Endothelial cell (in vitro differentiated cells): ENCODE data around the gene HIVEP3. TPM values are rescaled to one million over a fixed set of nuclear protein-coding genes. Genes with fewer than 3 reads are reported as not detected.

Source experiments
- DNase-seq: peaks from one replicate; pipeline ENCODE4 v3.0.0; 2021; ENCODE audit warnings: low spot score
- H3K27ac Mint-ChIP-seq: one replicate; pipeline ENCODE4 v1.8.0; 2021; ENCODE audit warnings: mixed read lengths, inconsistent platforms; ENCODE audit not compliant: unreplicated experiment
- H3K27me3 Mint-ChIP-seq: one replicate; pipeline ENCODE4 v1.8.0; 2021; ENCODE audit warnings: mild to moderate bottlenecking, moderate library complexity, mixed read lengths, inconsistent platforms; ENCODE audit not compliant: unreplicated experiment
- H3K36me3 Mint-ChIP-seq: one replicate; pipeline ENCODE4 v1.8.0; 2021; ENCODE audit warnings: mild to moderate bottlenecking, low read depth, mixed read lengths, inconsistent platforms; ENCODE audit not compliant: unreplicated experiment
- H3K4me1 Mint-ChIP-seq: one replicate; pipeline ENCODE4 v1.8.0; 2021; ENCODE audit warnings: mild to moderate bottlenecking, mixed read lengths, inconsistent platforms; ENCODE audit not compliant: unreplicated experiment
- H3K4me3 Mint-ChIP-seq: one replicate; pipeline ENCODE4 v1.8.0; 2021; ENCODE audit warnings: mild to moderate bottlenecking, mixed read lengths, inconsistent platforms; ENCODE audit not compliant: unreplicated experiment
- H3K9me3 Mint-ChIP-seq: one replicate; pipeline ENCODE4 v1.8.0; 2021; ENCODE audit warnings: mixed read lengths, inconsistent platforms; ENCODE audit not compliant: unreplicated experiment
- CTCF ChIP-seq: fragments of 200-600 bp; sonication (generic); IDR thresholded peaks from one replicate; pipeline ENCODE4 v1.5.0; 2021; ENCODE audit warnings: antibody characterized with exemption; ENCODE audit not compliant: unreplicated experiment
- total RNA-seq: library from RNA; stranded (reverse); fragmentation: NEBNext Ultra II Directional; extraction: Animal tissue kit (Norgen Biotek cat#: 25700); gene quantifications from one replicate; pipeline ENCODE4 v1.2.1, GENCODE V29; 2021; ENCODE audit not compliant: unreplicated experiment

HIVEP3 gene
- total RNA-seq, 1 donor from 2014 or later: 8.9 TPM

- Mint-ChIP-seq H3K9me3 (no peaks in the 10 kb centered on the region), H3K4me1 (peaks cover 20% of the 10 kb centered on the region), H3K27me3 (no peaks in the 10 kb centered on the region), H3K27ac (peak overlapping the region; percentile 38), H3K4me3 (no peak overlapping the region), H3K36me3 (peaks cover 3% of the 10 kb centered on the region)
- no peak for DNase-seq
- no peak for TF ChIP-seq CTCF
Observed at GRCh38 chr1:41842326-41842725, 76.4 kb downstream of the HIVEP3 start.

- Mint-ChIP-seq H3K4me1 (peaks cover 20% of the 10 kb centered on the region), H3K4me3 (no peak overlapping the region), H3K36me3 (peaks cover 7% of the 10 kb centered on the region), H3K9me3 (no peaks in the 10 kb centered on the region), H3K27ac (peak overlapping the region; percentile 3), H3K27me3 (no peaks in the 10 kb centered on the region)
- no peak for TF ChIP-seq CTCF
- no peak for DNase-seq
Observed at GRCh38 chr1:41840592-41841246, 78.0 kb downstream of the HIVEP3 start.

GRCh38 chr1:41838266-41838665, 80.5 kb downstream of the HIVEP3 start:
- no peak for TF ChIP-seq CTCF
- DNase-seq: no peak
- peaks cover 7% of the 10 kb centered on the region for H3K36me3 Mint-ChIP-seq
- H3K27ac Mint-ChIP-seq: no peak overlapping the region
- H3K4me1 Mint-ChIP-seq: peaks cover 12% of the 10 kb centered on the region
- H3K9me3 Mint-ChIP-seq: no peaks in the 10 kb centered on the region
- H3K4me3 Mint-ChIP-seq: no peak overlapping the region
- peaks cover 5% of the 10 kb centered on the region for H3K27me3 Mint-ChIP-seq

- no peaks in the 10 kb centered on the region for H3K9me3 Mint-ChIP-seq
- H3K36me3 Mint-ChIP-seq: peaks cover 7% of the 10 kb centered on the region
- TF ChIP-seq CTCF: no peak
- H3K27ac Mint-ChIP-seq: no peak overlapping the region
- H3K27me3 Mint-ChIP-seq: peaks cover 5% of the 10 kb centered on the region
- DNase-seq: no peak
- peaks cover 6% of the 10 kb centered on the region for H3K4me1 Mint-ChIP-seq
- H3K4me3 Mint-ChIP-seq: no peak overlapping the region
Observed at GRCh38 chr1:41837691-41838090, 81.0 kb downstream of the HIVEP3 start.

GRCh38 chr1:41835485-41835884, 83.2 kb downstream of the HIVEP3 start:
- Mint-ChIP-seq H3K9me3 (no peaks in the 10 kb centered on the region), H3K4me3 (no peak overlapping the region), H3K27ac (no peak overlapping the region), H3K36me3 (peaks cover 7% of the 10 kb centered on the region), H3K27me3 (peaks cover 5% of the 10 kb centered on the region), H3K4me1 (no peaks in the 10 kb centered on the region)
- no peak for DNase-seq
- no peak for TF ChIP-seq CTCF
